Lower lobe of right lung (tissue), 2 donors: Measurements from ENCODE around the gene PEPD. TPM values are rescaled to one million over a fixed set of nuclear protein-coding genes. Genes with fewer than 3 reads are reported as not detected.

ENCODE experiments used
- ATAC-seq, 2 donors: fragments of 200-7000 bp; cut with Tn5 transposase; one replicate each; pipeline ENCODE4 v1.9.1; 2020 to 2022; ENCODE audit warnings: mild to moderate bottlenecking in 2 of 2, moderate library complexity in 2 of 2
- DNase-seq: peaks from one replicate; pipeline ENCODE4 v3.0.0-alpha.2; 2020
- H3K27ac ChIP-seq: fragments of 200-600 bp; one replicate; pipeline ENCODE4 v1.8.0; 2022
- H3K27me3 ChIP-seq: fragments of 200-600 bp; one replicate; pipeline ENCODE4 v1.8.0; 2022; ENCODE audit warnings: low read depth
- H3K36me3 ChIP-seq: fragments of 200-600 bp; one replicate; pipeline ENCODE4 v1.8.0; 2022; ENCODE audit warnings: mild to moderate bottlenecking
- H3K4me1 ChIP-seq: fragments of 200-600 bp; one replicate; pipeline ENCODE4 v1.8.0; 2022
- H3K4me3 ChIP-seq: fragments of 200-600 bp; one replicate; pipeline ENCODE4 v1.8.0; 2022; ENCODE audit warnings: mild to moderate bottlenecking
- H3K9me3 ChIP-seq: fragments of 200-600 bp; one replicate; pipeline ENCODE4 v1.8.0; 2022
- CTCF ChIP-seq: fragments of 200-600 bp; IDR thresholded peaks from one replicate; pipeline ENCODE4 v1.8.0; 2022; ENCODE audit warnings: antibody characterized with exemption, mild to moderate bottlenecking
- intact Hi-C: fragments of 100-400 bp; cut with DNase I; formaldehyde crosslinking; loops from one replicate; pipeline ENCODE4 v1.11.0; 2022
- total RNA-seq: library from RNA; stranded (reverse); fragmentation: NEBNext Ultra II Directional; extraction: Animal tissue kit (Norgen Biotek cat#: 25700); gene quantifications from one replicate; pipeline ENCODE4 v1.2.1, GENCODE V29; 2021
- donor health status: DM: no; HTN: yes; CAD: no; lungs with severe emphysema.

Gene PEPD
- total RNA-seq, 1 donor from 2014 or later, result 94.0 TPM

GRCh38 chr19:33368074-33368864 lies 153.3 kb downstream of the PEPD start:
- no peaks in the 10 kb centered on the region for H3K4me1 ChIP-seq
- no peak for DNase-seq
- intact Hi-C loops, result no loop called here
- no peaks in the 10 kb centered on the region for H3K27me3 ChIP-seq
- no peak overlapping the region for H3K27ac ChIP-seq
- no peaks in the 10 kb centered on the region for H3K9me3 ChIP-seq
- no peaks in the 10 kb centered on the region for H3K36me3 ChIP-seq
- H3K4me3 ChIP-seq, result no peak overlapping the region
- ATAC-seq, result no peak
- TF ChIP-seq CTCF, result no peak

GRCh38 chr19:33366897-33367296 lies 154.7 kb downstream of the PEPD start:
- TF ChIP-seq CTCF, result no peak
- ATAC-seq (no peak), DNase-seq (no peak)
- no peaks in the 10 kb centered on the region for H3K36me3 ChIP-seq
- no peak overlapping the region for H3K27ac ChIP-seq
- intact Hi-C loops, result no loop called here
- no peaks in the 10 kb centered on the region for H3K4me1 ChIP-seq
- H3K4me3 ChIP-seq, result no peak overlapping the region
- H3K9me3 ChIP-seq, result no peaks in the 10 kb centered on the region
- H3K27me3 ChIP-seq, result no peaks in the 10 kb centered on the region

- H3K36me3 ChIP-seq, result no peaks in the 10 kb centered on the region
- H3K27me3 ChIP-seq, result no peaks in the 10 kb centered on the region
- DNase-seq, result no peak
- no peak overlapping the region for H3K27ac ChIP-seq
- H3K4me1 ChIP-seq, result no peaks in the 10 kb centered on the region
- no peaks in the 10 kb centered on the region for H3K9me3 ChIP-seq
- ATAC-seq, result no peak
- TF ChIP-seq CTCF, result no peak
- no peak overlapping the region for H3K4me3 ChIP-seq
- intact Hi-C loops, result no loop called here
Measured at GRCh38 chr19:33366127-33366526, 155.5 kb downstream of the PEPD start.

GRCh38 chr19:33365691-33366090 lies 155.9 kb downstream of the PEPD start:
- ATAC-seq, result no peak
- Histone ChIP-seq H3K4me1 (no peaks in the 10 kb centered on the region), H3K36me3 (no peaks in the 10 kb centered on the region), H3K27me3 (no peaks in the 10 kb centered on the region), H3K9me3 (no peaks in the 10 kb centered on the region), H3K27ac (no peak overlapping the region), H3K4me3 (no peak overlapping the region)
- TF ChIP-seq CTCF, result no peak
- intact Hi-C loops, result no loop called here
- DNase-seq, result no peak

- no peak for DNase-seq
- H3K27me3 ChIP-seq, result no peaks in the 10 kb centered on the region
- no peaks in the 10 kb centered on the region for H3K9me3 ChIP-seq
- TF ChIP-seq CTCF, result no peak
- H3K27ac ChIP-seq, result no peak overlapping the region
- no peaks in the 10 kb centered on the region for H3K36me3 ChIP-seq
- no peaks in the 10 kb centered on the region for H3K4me1 ChIP-seq
- no peak for ATAC-seq
- H3K4me3 ChIP-seq, result no peak overlapping the region
- intact Hi-C loops, result no loop called here
Measured at GRCh38 chr19:33363476-33363875, 158.1 kb downstream of the PEPD start.
